Measurements from ENCODE around the gene PPAN.

Gene PPAN

DNA sequence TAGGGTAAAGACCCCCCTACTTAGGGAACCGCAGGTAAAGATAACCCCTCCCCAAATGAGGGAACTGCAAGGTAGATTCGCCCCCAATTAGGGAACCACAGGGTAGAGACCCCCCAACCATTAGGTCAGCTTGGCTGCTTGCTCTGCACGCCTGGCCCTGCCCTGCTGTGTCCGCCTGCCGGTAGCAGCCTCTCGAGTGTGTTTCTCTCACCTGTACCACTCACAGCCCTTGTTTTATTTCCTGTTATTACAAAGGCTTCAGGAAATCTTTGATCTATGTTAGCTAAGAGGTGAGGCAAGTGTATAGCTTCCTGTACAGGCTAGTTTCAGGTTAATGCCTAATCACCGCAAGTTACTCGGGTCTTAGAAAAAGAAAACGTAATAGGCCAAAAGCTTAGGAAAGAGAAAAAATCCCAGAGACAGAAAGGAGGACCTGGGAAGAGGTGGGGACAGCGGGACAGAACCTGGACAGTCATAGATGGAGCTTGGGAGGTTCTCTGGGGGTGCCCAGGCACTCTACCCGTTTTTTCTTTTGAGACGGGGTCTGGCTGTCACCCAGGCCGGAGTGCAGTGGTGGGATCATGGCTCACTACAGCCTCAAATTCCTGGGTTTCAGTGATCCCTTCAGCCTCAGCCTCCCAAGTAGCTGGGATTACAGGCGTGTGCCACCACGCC, 36.7 kb downstream of the PPAN start:
- no peaks in the 10 kb centered on the region for H3K9me3 ChIP-seq (replicated peaks in 1 of 11)
- H3K4me1 ChIP-seq: peaks cover 44 to 55% (median 49%) of the 10 kb centered on the region in 10 experiments
- 0 out of 22 replicates have a peak overlapping the region, but pooled peaks of 1 of the 11 experiments have one; percentile 77 for H3K4me2 ChIP-seq
- H3K9ac ChIP-seq: peak overlapping the region in 1 of 11 experiments; percentile 19; a peak in 1 of 22 replicates
- no peak for TF ChIP-seq Cebpa-rat (IDR thresholded peaks at IDR 0.05)
- H3K36me3 ChIP-seq: peaks cover 98 to 100% (median 100%) of the 10 kb centered on the region in 11 experiments
- no peak overlapping the region for H3K27ac ChIP-seq
- H4K20me1 ChIP-seq: peaks cover 0 to 62% (median 24%) of the 10 kb centered on the region in 11 experiments; a peak in 14 of 22 replicates
- no peaks in the 10 kb centered on the region for H3K27me3 ChIP-seq
- H3K4me3 ChIP-seq: no peak overlapping the region

DNA sequence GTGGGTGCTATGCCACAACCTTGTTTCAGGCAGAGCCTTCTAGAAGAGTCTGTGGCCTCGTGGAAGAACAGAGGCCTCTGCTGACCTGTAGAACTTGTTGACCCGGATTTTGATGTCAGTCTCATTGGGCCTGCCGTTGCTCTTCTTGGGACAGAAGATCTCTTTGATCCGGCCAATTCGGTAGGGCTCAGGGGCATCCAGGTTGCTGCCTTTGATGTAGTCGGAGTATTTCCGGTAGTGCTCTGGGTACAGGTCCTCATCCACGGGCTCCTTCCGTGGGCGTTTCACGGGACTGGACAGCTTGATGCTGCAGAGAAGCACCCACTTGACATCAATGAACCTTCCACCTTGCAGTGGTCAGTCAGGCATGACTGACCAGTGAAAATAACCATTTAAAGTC, 37.5 kb downstream of the PPAN start:
- Histone ChIP-seq H3K9me3 (replicated peaks in 1 of 11) (no peaks in the 10 kb centered on the region), H3K9ac (no peak overlapping the region), H3K4me1 (peaks cover 36 to 46% (median 41%) of the 10 kb centered on the region in 10 experiments), H3K4me2 (peak overlapping the region in 1 of 11 experiments; percentile 11; a peak in 1 of 22 replicates), H3K27ac (peak overlapping the region in 1 of 11 experiments; percentile 45; a peak in 1 of 22 replicates), H3K36me3 (peaks cover 98 to 100% (median 100%) of the 10 kb centered on the region in 11 experiments), H3K4me3 (no peak overlapping the region), H4K20me1 (peaks cover 0 to 67% (median 21%) of the 10 kb centered on the region in 11 experiments; a peak in 14 of 22 replicates), H3K27me3 (no peaks in the 10 kb centered on the region)
- TF ChIP-seq Cebpa-rat (IDR thresholded peaks at IDR 0.05): no peak

DNA sequence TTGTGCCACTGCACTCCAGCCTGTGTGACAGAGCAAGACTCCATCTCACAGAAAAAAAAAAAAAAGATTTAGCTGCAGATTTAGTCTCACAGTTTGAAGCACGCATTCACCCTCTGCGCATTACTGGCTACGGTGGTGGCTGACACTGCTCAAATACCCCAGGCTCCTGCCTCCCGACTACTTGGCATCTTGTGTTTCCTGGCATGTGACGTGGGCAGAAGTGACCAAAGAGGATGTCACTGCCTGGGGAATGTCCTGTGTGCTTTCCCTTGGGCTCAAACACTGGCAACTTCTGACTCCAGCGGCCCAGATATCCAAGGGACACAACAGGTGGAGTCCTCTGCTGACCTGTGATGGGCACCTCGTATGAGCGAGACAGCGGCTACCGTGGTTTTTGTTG, 38.2 kb downstream of the PPAN start:
- no peak overlapping the region for H3K4me3 ChIP-seq
- peaks cover 29 to 40% (median 34%) of the 10 kb centered on the region in 10 experiments for H3K4me1 ChIP-seq
- H3K36me3 ChIP-seq: peaks cover 98 to 100% (median 100%) of the 10 kb centered on the region in 11 experiments
- H3K27ac ChIP-seq: peak overlapping the region in 2 of 11 experiments; percentile 32 to 45; a peak in 4 of 22 replicates
- H3K9me3 ChIP-seq (replicated peaks in 1 of 11): no peaks in the 10 kb centered on the region
- peak overlapping the region in 2 of 11 experiments; percentile 7 to 19; a peak in 2 of 22 replicates for H3K9ac ChIP-seq
- no peak for TF ChIP-seq Cebpa-rat (IDR thresholded peaks at IDR 0.05)
- H3K27me3 ChIP-seq: no peaks in the 10 kb centered on the region
- H4K20me1 ChIP-seq: peaks cover 0 to 67% (median 21%) of the 10 kb centered on the region in 11 experiments; a peak in 14 of 22 replicates
- peak overlapping the region in 2 of 11 experiments; percentile 40 to 59; a peak in 4 of 22 replicates for H3K4me2 ChIP-seq

DNA sequence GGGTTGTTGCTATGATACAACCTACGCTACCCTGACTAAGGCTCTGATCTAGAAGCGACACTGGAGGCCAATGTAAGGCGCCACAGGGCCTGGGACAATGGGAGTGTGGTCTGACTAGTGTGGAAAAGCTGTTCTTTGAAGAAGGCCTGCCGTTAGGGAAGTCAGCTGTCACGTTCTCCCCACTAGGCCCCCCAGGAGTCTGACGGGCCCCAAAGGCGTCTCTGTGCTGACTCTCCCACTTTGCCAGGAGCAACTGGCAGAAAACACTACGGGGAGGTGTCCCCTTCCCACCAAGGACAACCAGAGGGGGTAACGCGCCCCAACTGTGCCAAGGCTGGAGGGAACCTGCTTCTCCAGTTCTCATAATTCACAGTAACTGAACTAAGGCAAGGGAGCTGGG, 38.9 kb downstream of the PPAN start:
- Histone ChIP-seq H3K27me3 (no peaks in the 10 kb centered on the region), H3K9ac (peak overlapping the region in 2 of 11 experiments; percentile 7 to 19; a peak in 2 of 22 replicates), H3K36me3 (peaks cover 98 to 100% (median 100%) of the 10 kb centered on the region in 11 experiments), H3K4me1 (peaks cover 22 to 33% (median 28%) of the 10 kb centered on the region in 10 experiments), H3K4me3 (no peak overlapping the region), H3K27ac (peak overlapping the region in 3 of 11 experiments; percentile 7 to 45 (median 32); a peak in 4 of 22 replicates), H4K20me1 (peaks cover 0 to 67% (median 17%) of the 10 kb centered on the region in 11 experiments; a peak in 14 of 22 replicates), H3K9me3 (replicated peaks in 1 of 11) (no peaks in the 10 kb centered on the region), H3K4me2 (peak overlapping the region in 2 of 11 experiments; percentile 40 to 59; a peak in 3 of 22 replicates)
- TF ChIP-seq Cebpa-rat (IDR thresholded peaks at IDR 0.05): no peak

DNA sequence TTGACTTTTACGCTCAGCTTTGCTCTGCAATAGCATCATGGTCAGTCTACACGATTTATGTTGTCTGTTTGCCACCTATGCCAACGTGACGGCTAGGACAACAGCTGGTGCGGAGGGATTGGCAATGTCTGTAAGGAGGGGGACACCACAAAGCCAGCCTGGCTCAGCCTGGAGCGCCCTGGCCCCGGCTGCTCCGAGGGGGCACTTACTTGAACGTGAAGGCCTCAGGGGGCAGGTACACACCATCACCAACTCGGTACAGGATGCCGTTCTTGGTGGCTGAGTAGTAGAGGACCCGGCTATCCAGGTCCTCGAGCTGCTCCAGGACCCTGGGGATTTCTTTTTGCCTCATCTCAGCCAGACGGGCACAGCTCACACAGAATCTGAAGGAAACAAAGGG, 40.0 kb downstream of the PPAN start:
- Histone ChIP-seq H3K9me3 (replicated peaks in 1 of 11) (no peaks in the 10 kb centered on the region), H3K4me3 (no peak overlapping the region), H3K4me1 (peaks cover 15 to 22% (median 18%) of the 10 kb centered on the region in 10 experiments; a peak in 19 of 20 replicates), H3K4me2 (no peak overlapping the region), H3K27me3 (no peaks in the 10 kb centered on the region), H3K27ac (no peak overlapping the region), H4K20me1 (peaks cover 0 to 70% (median 24%) of the 10 kb centered on the region in 11 experiments; a peak in 14 of 22 replicates), H3K36me3 (peaks cover 99 to 100% (median 100%) of the 10 kb centered on the region in 11 experiments), H3K9ac (peak overlapping the region in 1 of 11 experiments; percentile 18; a peak in 1 of 22 replicates)
- no peak for TF ChIP-seq Cebpa-rat (IDR thresholded peaks at IDR 0.05)

DNA sequence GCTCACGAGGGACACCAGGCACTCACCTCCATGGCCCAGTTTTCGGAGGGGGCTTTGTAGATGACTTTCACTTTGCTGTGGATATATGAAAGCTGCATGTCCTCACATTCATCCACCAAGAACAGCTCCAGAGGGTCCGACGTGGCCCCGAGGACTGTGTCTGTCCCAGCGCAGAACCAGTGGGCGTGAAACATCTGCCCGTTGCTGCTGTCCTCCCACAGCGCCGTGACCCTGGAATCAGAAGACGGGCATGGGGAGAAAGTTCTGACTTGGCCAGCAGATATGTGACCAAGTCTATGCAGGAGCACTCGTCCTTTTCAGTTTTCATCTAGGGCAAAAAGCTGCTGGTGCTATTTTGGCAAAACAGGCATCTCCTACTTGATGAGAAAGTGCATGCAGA, 43.3 kb downstream of the PPAN start:
- H3K4me3 ChIP-seq: no peak overlapping the region
- TF ChIP-seq Cebpa-rat (IDR thresholded peaks at IDR 0.05): no peak
- H3K4me1 ChIP-seq: peaks cover 0 to 12% (median 0%) of the 10 kb centered on the region in 10 experiments; a peak in 5 of 20 replicates
- H4K20me1 ChIP-seq: peaks cover 0 to 73% (median 42%) of the 10 kb centered on the region in 11 experiments; a peak in 16 of 22 replicates
- peaks cover 99 to 100% (median 100%) of the 10 kb centered on the region in 11 experiments for H3K36me3 ChIP-seq
- H3K4me2 ChIP-seq: no peak overlapping the region
- H3K9ac ChIP-seq: no peak overlapping the region
- no peak overlapping the region for H3K27ac ChIP-seq
- H3K27me3 ChIP-seq: no peaks in the 10 kb centered on the region
- no peaks in the 10 kb centered on the region for H3K9me3 ChIP-seq (replicated peaks in 1 of 11)

DNA sequence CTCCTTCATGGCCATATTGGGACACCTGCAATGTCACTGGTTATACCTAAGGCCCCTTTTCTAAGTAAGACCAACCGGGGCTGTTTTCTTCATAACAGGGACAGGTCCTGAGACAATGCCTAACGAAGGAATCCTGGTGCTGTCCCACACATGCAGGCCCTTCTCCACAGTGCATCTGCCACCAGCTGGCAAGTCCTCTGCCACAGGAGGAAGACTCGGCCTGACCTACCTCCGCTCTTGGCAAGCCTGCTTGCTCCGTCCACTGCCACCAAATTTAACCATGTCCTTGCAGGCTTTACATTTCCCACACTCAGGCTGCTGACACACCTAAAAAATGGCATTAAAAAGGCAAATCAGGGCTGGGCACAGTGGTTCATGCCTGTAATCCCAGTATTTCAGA, 45.4 kb downstream of the PPAN start:
- Histone ChIP-seq H3K4me2 (no peak overlapping the region), H3K4me3 (no peak overlapping the region), H3K27me3 (no peaks in the 10 kb centered on the region), H3K9ac (no peak overlapping the region; a peak in 2 of 22 replicates), H3K27ac (no peak overlapping the region), H3K9me3 (replicated peaks in 1 of 11) (no peaks in the 10 kb centered on the region), H3K4me1 (no peaks in the 10 kb centered on the region), H3K36me3 (peaks cover 99 to 100% (median 100%) of the 10 kb centered on the region in 11 experiments), H4K20me1 (peaks cover 0 to 84% (median 58%) of the 10 kb centered on the region in 11 experiments; a peak in 16 of 22 replicates)
- TF ChIP-seq Cebpa-rat (IDR thresholded peaks at IDR 0.05): no peak

DNA sequence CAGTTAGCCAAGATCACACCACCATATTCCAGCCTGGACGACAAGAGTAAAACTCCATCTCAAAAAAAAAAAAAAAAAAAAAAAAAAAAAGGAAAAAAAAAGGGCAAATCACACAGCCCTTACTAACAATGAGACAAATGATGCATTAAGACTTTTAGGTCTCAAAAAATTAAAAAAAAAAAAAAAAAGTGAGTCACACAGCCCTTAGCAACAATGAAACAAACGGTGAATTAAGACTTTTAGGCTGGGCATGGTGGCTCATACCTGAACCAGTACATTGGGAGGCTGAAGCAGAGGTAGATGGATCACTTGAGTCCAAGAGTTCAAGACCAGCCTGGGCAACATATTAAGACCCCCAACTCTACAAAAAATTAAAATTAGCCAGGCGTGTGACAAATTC, 45.9 kb downstream of the PPAN start:
- Histone ChIP-seq H3K4me3 (no peak overlapping the region), H3K27ac (no peak overlapping the region), H3K9ac (no peak overlapping the region), H3K9me3 (replicated peaks in 1 of 11) (no peaks in the 10 kb centered on the region), H3K36me3 (peaks cover 99 to 100% (median 100%) of the 10 kb centered on the region in 11 experiments), H3K4me1 (no peaks in the 10 kb centered on the region), H4K20me1 (peaks cover 0 to 87% (median 58%) of the 10 kb centered on the region in 11 experiments; a peak in 16 of 22 replicates), H3K4me2 (no peak overlapping the region), H3K27me3 (no peaks in the 10 kb centered on the region)
- TF ChIP-seq Cebpa-rat (IDR thresholded peaks at IDR 0.05): no peak

DNA sequence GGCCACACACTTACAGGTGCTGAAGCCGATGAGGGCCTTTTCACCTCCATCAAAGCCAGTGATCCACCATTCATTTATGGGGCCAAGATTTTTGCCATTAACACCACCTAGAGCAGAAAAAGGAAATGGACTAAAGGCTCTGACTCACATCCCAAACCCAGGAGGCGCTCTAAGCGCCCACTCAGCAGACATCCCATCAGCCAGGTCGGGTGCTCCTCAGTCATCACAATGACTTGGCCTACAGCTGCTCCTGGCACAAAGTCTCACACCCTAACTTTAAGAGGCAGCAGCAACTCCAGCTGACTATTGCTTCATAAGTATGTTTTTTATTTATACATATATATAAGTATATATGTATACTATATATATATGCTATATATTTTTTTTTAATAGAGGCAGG, 49.7 kb downstream of the PPAN start:
- no peaks in the 10 kb centered on the region for H3K27me3 ChIP-seq
- peaks cover 100% of the 10 kb centered on the region in 11 experiments for H3K36me3 ChIP-seq
- H4K20me1 ChIP-seq: peaks cover 0 to 97% (median 62%) of the 10 kb centered on the region in 11 experiments; a peak in 16 of 22 replicates
- no peaks in the 10 kb centered on the region for H3K9me3 ChIP-seq (replicated peaks in 1 of 11)
- no peak overlapping the region; a peak in 1 of 22 replicates for H3K9ac ChIP-seq
- TF ChIP-seq Cebpa-rat (IDR thresholded peaks at IDR 0.05): no peak
- no peak overlapping the region for H3K4me3 ChIP-seq
- no peaks in the 10 kb centered on the region for H3K4me1 ChIP-seq
- H3K27ac ChIP-seq: no peak overlapping the region
- H3K4me2 ChIP-seq: no peak overlapping the region

Data from BLaER1 treated with 17β-estradiol and CSF1 and Interleukin-3, amounts not matched to agents 10 nM and 100 nM (cell line).